NT2/D1 (cell line): Measurements from ENCODE around the gene APEX1.

Experiments used
- DNase-seq: peaks from one replicate; pipeline ENCODE4 v3.0.0-alpha.2; 2011; ENCODE audit warnings: low read depth, low spot score
- H3K27me3 ChIP-seq: 2 replicates; pipeline ENCODE4 v1.6.0; 2011; ENCODE audit warnings: mild to moderate bottlenecking; ENCODE audit not compliant: insufficient read length, insufficient read depth
- H3K36me3 ChIP-seq: 2 replicates; pipeline ENCODE4 v1.6.1; 2011; ENCODE audit warnings: mild to moderate bottlenecking, low read length, mixed read lengths; ENCODE audit not compliant: insufficient read depth, insufficient read length
- H3K4me1 ChIP-seq: 2 replicates; pipeline ENCODE4 v1.5.1; 2011; ENCODE audit not compliant: insufficient read depth, insufficient read length
- H3K4me3 ChIP-seq: 2 replicates; pipeline ENCODE4 v1.5.1; 2011; ENCODE audit warnings: low read depth; ENCODE audit not compliant: insufficient read length
- H3K9ac ChIP-seq: 2 replicates; pipeline ENCODE4 v1.6.0; 2011; ENCODE audit warnings: low read depth; ENCODE audit not compliant: insufficient read length
- H3K9me3 ChIP-seq: 2 replicates; pipeline ENCODE4 v1.5.1; 2011; ENCODE audit warnings: mild to moderate bottlenecking, low read length; ENCODE audit not compliant: insufficient read depth
- SUZ12 ChIP-seq: IDR thresholded peaks from 2 replicates; pipeline ENCODE4 v1.6.1; 2011; ENCODE audit not compliant: insufficient read length, insufficient read depth; ENCODE audit errors: extremely low read depth
- YY1 ChIP-seq: IDR thresholded peaks from 2 replicates; pipeline ENCODE4 v1.6.1; 2011; ENCODE audit not compliant: insufficient read length, insufficient read depth
- ZNF274 ChIP-seq: IDR thresholded peaks from 2 replicates; pipeline ENCODE4 v1.6.1; 2011; ENCODE audit warnings: mild to moderate bottlenecking, low read depth, low read length

Gene APEX1

GRCh38 chr14:20456971-20457370 is 1.9 kb downstream of the APEX1 start:
- H3K4me1 ChIP-seq = peaks cover 16% of the 10 kb centered on the region
- H3K9me3 ChIP-seq = no peaks in the 10 kb centered on the region
- H3K9ac ChIP-seq = peak overlapping the region; percentile 96
- TF ChIP-seq SUZ12 (no peak), YY1 (no peak), ZNF274 (no peak)
- peaks cover 59% of the 10 kb centered on the region for H3K36me3 ChIP-seq
- no peak overlapping the region for H3K4me3 ChIP-seq
- no peaks in the 10 kb centered on the region for H3K27me3 ChIP-seq
- no peak for DNase-seq

DNA sequence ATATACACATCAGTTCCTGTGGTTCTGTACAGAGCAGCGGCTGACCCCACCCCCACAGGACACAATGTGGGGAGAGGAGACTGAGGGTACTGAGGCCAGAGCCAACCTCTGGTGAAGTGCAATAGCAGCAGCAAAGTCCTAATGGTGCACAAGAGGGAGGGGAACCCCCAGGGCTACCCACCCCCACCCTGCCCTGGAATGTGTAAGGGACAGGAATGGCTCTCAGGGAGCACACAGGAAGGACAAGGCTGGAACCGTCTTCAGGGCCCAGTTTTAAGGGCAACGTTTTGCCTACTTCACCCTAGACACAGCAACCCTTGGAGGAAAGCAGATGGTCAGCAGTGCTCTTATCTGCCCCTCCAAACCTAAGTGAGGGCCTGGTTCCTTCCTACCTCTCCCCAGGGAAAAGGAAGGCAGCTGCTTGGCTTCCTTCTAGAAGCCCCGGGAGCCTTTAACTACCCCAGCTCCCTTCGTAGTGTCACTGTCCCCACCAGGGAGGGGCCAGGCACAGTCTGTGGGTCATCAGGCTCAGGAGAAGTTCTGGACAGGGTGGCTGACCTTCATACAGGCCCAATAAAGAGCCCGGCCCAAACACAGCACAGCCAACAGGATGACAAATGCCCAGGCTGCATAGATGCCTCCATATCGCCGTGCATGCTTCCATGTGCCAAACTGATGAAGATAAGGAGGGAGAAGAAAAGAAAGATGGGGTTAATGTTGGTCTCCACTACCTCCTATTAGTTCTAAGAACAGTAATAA is 3.2 kb downstream of the APEX1 start:
- H3K4me3 ChIP-seq = no peak overlapping the region
- H3K9ac ChIP-seq = no peak overlapping the region
- no peak for TF ChIP-seq ZNF274
- TF ChIP-seq YY1 = no peak
- no peak for TF ChIP-seq SUZ12
- no peak for DNase-seq
- peaks cover 16% of the 10 kb centered on the region for H3K4me1 ChIP-seq
- H3K9me3 ChIP-seq = peaks cover 5% of the 10 kb centered on the region; the same call in 1 of the 2 replicates
- no peaks in the 10 kb centered on the region for H3K27me3 ChIP-seq
- H3K36me3 ChIP-seq = peaks cover 53% of the 10 kb centered on the region

DNA sequence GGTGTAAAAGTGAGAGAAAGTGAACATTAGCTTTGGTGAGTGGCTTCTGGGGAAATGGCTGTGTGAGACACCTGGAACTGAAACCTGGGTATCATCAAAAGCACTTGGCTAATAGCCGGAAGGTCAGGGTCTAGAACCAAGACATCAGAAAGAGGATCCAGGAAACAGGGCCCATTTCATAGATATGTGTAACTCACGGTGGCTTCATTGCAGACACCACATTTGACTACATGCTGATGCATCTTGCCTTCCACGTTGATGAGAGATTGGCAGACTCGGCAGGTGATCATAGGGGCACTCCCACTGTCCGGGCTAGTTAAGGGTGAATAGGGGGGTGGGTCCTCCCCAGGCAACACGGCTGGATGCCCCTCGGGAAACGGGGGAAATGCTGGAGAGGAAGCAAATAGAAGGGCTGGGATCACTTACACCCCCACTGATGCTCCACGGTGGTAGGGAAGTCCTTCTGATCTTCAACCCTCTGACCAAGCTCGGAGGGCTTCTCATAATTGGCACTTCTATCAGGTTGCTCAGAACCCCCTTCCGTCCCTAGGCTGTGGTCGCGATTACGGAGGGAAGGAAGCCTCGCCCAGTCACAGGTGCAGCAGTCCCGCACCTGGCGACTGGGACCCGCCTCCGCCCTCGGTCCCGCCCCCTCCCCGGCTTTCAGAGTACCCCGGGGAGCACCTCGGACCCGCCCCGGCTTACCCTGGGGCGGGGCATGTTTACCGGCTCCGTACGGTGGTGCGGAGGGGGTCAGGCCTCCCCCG is 5.6 kb downstream of the APEX1 start:
- H3K36me3 ChIP-seq = peaks cover 51% of the 10 kb centered on the region
- peak overlapping the region; percentile 85 for H3K9ac ChIP-seq
- TF ChIP-seq ZNF274 = no peak
- no peak for TF ChIP-seq SUZ12
- no peak for TF ChIP-seq YY1
- H3K4me3 ChIP-seq = peak overlapping the region; percentile 82
- peaks cover 16% of the 10 kb centered on the region for H3K4me1 ChIP-seq
- no peaks in the 10 kb centered on the region for H3K27me3 ChIP-seq
- no peak for DNase-seq
- peaks cover 5% of the 10 kb centered on the region; the same call in 1 of the 2 replicates for H3K9me3 ChIP-seq

DNA sequence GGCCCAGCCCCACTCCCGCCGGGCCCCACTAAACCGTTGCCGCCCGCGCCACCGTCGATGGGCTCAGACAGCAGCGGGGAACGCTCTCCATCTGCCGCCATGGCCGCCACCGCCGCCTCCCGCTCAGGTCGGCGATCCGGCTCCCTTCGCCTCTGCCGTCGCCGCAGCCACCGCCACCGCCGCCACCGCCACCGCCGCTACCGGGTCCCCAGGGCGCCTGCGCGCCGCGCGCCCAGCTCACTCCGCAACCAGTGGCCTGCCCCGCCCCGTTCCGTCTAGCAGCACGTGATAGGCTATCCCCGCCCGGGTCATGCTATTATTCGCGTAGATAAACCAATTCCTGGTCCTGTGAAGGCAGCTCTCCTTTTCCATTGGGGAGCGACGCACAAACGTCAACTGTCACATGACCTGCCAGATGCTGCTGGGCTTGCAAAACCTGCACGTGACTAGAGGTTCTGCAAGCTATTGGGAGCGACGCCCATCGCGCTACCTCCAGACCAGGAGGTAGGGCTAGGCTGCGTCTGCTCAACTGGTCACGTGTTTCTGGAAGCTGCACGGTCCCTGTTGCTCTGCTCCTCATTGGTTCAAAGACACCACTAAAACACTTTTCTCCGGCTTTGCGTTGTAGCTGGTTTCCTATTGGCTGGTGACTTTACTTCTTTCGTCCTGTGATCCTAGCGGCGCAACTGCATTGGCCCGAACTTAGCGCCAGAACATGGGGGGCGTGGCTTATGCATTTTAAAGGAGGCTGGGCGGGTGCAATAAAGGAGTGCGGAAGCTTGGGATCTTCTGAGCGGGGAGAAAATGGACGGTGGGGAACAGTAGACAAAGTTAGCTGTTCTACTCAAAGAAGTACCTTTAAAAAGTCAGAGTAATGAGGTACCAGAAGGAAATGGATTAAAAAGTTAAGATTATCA is 6.5 kb downstream of the APEX1 start, which contains the start of gene PIP4P1:
TSS of gene PIP4P1 (minus strand) at position 210 of the 917 bp plus-strand sequence. CDS start at position 101, 109 bp downstream.
- peak within 1 kb of the TSS; percentile 82 for H3K4me3 ChIP-seq
- H3K36me3 ChIP-seq = peaks cover 42% of the 10 kb centered on the region
- H3K9me3 ChIP-seq = peaks cover 5% of the 10 kb centered on the region; the same call in 1 of the 2 replicates
- peak within 1 kb of the TSS; percentile 85 for H3K9ac ChIP-seq
- TF ChIP-seq ZNF274 (no peak), YY1 (no peak), SUZ12 (no peak)
- H3K4me1 ChIP-seq = peaks cover 16% of the 10 kb centered on the region
- DNase-seq = peak; percentile 97
- H3K27me3 ChIP-seq = no peaks in the 10 kb centered on the region

- H3K9me3 ChIP-seq = no peaks in the 10 kb centered on the region
- peak overlapping the region; percentile 92 for H3K4me3 ChIP-seq
- no peak for DNase-seq
- H3K4me1 ChIP-seq = no peaks in the 10 kb centered on the region
- peak overlapping the region; percentile 94 for H3K9ac ChIP-seq
- TF ChIP-seq YY1 (no peak), SUZ12 (no peak), ZNF274 (no peak)
- H3K36me3 ChIP-seq = peaks cover 22% of the 10 kb centered on the region
- H3K27me3 ChIP-seq = no peaks in the 10 kb centered on the region
These were observed 13.8 kb downstream of the APEX1 start for GRCh38 chr14:20468764-20469241.

GRCh38 chr14:20469242-20469889 is 14.3 kb downstream of the APEX1 start, which contains the start of gene PNP:
Gene PNP, plus strand, starts transcription at chr14:20469406. Its CDS starts 119 bp downstream, at chr14:20469525.
- peak; percentile 72 for DNase-seq
- H3K9me3 ChIP-seq = no peaks in the 10 kb centered on the region
- TF ChIP-seq SUZ12 = no peak
- no peak for TF ChIP-seq YY1
- TF ChIP-seq ZNF274 = no peak
- H3K4me3 ChIP-seq = peak within 1 kb of the TSS; percentile 92
- peaks cover 28% of the 10 kb centered on the region for H3K36me3 ChIP-seq
- H3K4me1 ChIP-seq = no peaks in the 10 kb centered on the region
- H3K9ac ChIP-seq = peak within 1 kb of the TSS; percentile 94
- H3K27me3 ChIP-seq = no peaks in the 10 kb centered on the region
